Measurements from ENCODE around the gene ENKUR.

Gene ENKUR

GRCh38 chr10:24947304-24948097 is 68.5 kb downstream of the ENKUR start:
- DNase-seq (ENCODE audit: low read depth), result no peak

DNA sequence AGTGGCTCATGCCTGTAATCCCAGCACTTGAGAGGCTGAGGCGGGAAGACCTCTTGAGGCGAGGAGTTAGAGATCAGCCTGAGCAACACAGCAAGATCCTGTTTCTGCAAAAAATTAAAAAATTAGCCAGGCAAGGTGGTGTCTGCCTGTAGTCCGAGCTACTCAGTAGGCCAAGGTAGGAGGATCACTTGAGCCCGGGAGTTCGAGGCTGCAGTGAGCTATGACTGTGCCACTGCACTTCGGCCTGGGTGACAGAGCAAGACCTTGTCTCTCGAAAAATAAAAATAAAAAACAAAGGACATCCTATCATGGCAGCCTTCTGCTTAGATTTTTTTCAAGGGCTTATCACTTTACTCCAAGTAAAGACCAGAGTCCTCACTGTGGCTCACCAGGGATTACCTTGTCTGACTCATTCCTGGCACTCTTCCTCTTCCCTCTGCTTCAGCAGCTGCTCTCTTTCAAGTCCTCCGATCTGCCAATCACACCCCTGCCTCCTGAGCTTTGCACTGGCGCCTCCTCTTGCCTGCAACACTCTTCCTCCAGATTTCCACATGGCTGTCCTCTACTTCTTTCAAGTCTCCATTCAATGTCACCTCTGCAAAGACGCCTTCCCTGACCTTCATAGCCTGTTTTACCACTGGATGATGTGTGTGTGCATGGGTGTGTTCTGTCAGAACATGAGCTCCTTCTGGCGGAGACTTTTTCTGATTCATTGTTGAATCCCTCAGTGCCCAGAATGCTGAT is 71.3 kb downstream of the ENKUR start:
- DNase-seq (ENCODE audit: low read depth), result no peak

GRCh38 chr10:24938525-24938924 is 77.4 kb downstream of the ENKUR start:
- no peak for DNase-seq (ENCODE audit: low read depth)

DNA sequence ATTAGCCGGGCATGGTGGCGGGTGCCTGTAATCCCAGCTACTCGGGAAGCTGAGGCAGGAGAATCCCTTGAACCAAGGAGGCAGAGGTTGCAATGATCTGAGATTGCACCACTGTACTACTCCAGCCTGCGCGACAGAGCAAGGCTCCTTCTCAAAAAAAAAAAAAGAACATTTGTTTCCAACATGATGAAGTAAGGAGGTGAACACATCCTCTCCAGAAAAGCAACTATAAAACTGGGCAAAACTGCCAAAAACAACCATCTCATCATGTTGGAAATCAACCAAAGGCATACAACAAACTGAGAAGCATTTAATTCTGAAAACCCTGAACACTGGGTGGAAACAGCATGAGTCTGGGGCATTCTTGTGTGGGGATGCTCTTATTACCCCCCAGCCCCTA is 77.9 kb downstream of the ENKUR start:
- no peak for DNase-seq (ENCODE audit: low read depth)

- no peak for DNase-seq (ENCODE audit: low read depth)
Measured at GRCh38 chr10:24935504-24936292, 80.3 kb downstream of the ENKUR start.
